AG09319 (cell line): ENCODE measurements around the gene IQCC.
A peak's percentile ranks its signal among the peaks of the same experiment; 100 is the strongest.

Source experiments
- DNase-seq: peaks from one replicate; pipeline ENCODE4 v3.0.0-alpha.2; 2010; ENCODE audit warnings: low read depth; ENCODE audit errors: extremely low read depth
- TF ChIP-seq, protein P1 (sequence below): IDR thresholded peaks from 2 replicates; pipeline ENCODE4 v1.5.1; 2011; ENCODE audit warnings: low read depth, mild to moderate bottlenecking, inconsistent platforms, low read length, moderate library complexity

IQCC gene

DNA sequence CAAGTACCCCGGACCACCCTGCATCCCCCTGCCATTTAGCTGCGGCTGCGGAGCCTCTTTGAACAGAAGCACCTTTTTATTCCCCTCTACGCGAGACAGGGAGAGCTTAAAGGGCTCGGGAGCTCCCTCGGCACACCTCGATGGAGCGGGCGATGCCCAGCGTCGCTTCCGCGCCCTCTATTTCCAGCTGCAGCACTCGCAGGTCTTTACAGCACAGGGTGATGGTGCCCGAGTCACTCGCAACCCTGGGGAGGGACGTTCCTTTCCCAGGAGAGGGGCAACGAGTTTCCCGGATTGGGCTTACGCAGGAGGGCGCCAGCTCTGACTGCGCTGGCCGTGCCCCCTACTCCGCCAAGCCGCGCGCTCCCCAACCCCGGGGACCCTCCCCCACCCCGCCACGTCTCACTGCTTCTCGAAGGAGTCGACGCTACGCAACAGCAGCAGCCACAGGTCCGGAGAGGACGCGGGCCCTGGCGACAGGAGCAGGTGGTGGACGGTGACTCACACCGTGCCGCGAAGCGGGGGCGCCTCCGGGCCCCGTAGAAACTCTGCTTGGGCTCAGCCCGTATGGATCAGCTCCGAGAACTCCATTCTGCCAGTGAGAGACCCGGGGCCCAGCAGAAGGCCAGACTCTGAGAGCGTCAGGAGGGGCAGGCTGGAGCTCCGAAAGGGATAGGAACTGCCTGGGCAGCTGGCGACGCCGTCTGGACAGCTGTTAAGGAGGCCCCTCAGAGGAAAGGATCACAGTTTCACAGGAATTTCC lies 35.7 kb downstream of the IQCC start:
- no peak for DNase-seq
- TF ChIP-seq, protein P1, sequence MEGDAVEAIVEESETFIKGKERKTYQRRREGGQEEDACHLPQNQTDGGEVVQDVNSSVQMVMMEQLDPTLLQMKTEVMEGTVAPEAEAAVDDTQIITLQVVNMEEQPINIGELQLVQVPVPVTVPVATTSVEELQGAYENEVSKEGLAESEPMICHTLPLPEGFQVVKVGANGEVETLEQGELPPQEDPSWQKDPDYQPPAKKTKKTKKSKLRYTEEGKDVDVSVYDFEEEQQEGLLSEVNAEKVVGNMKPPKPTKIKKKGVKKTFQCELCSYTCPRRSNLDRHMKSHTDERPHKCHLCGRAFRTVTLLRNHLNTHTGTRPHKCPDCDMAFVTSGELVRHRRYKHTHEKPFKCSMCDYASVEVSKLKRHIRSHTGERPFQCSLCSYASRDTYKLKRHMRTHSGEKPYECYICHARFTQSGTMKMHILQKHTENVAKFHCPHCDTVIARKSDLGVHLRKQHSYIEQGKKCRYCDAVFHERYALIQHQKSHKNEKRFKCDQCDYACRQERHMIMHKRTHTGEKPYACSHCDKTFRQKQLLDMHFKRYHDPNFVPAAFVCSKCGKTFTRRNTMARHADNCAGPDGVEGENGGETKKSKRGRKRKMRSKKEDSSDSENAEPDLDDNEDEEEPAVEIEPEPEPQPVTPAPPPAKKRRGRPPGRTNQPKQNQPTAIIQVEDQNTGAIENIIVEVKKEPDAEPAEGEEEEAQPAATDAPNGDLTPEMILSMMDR: no peak; the same call in 1 of the 2 replicates

DNA sequence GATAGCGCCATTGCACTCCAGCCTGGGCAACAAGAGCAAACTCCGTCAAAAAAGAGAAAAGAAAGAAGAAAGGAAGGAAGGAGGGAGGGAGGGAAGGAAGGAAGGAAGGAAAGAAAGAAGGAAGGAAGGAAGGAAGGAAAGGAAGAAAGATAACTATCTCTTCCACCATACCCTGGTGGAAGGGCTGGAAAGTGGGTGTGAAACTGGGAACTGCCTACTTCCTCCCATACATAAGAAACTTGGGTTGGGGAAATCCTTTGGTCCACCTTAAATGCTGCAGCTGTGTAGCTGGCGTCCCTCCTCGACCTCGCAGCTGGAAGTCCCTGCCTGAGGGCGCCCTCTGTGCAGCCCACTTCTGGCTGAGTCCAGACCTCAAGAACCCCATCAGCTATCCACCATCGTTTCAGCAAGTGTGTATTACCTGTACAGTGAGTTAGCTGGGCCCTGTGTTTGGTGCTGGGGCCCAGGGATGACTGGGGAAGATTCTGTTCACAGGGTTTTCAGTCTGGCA lies 36.9 kb downstream of the IQCC start:
- TF ChIP-seq, protein P1: no peak; the same call in 1 of the 2 replicates
- no peak for DNase-seq

DNA sequence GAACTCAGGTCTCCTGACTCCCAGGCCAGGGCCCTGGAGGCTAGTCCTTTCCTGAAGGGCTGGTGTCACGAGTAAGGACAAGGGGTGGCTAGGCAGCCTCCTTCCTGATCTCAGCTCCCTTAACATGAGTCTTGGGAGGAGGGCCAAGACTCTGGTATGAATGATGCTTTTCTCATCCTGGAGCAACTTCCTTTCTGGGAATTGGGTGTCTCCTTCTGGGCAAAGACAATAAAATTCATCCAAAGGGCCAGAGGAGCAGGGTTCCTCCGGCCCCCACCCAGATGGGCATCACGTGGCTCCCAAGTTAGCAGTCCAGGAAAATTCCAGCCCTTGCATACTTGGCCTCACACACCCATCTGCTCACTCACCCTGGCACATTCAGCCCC lies 41.4 kb downstream of the IQCC start, which contains the start of gene FAM167B:
Gene FAM167B, plus strand, starts transcription at position 335 of the 386 bp plus-strand sequence. CDS start 200 bp downstream, outside the sequence.
- peak; percentile 66 for DNase-seq
- TF ChIP-seq, protein P1: no peak

DNA sequence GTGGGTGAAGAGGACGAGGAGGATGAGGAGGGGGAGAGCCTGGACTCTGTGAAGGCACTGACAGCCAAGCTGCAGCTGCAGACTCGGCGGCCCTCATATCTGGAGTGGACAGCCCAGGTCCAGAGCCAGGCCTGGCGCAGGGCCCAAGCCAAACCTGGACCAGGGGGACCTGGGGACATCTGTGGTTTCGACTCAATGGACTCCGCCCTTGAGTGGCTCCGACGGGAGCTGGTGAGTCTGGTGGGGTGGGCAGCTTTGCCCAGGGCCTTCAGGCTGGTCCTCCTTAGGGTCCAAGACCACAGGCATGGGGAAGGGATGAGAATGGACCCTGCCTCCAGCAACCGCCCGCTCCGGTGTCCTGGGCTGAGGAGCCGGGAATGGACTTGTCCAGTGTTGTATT lies 42.0 kb downstream of the IQCC start:
- TF ChIP-seq, protein P1: no peak
- no peak for DNase-seq

DNA sequence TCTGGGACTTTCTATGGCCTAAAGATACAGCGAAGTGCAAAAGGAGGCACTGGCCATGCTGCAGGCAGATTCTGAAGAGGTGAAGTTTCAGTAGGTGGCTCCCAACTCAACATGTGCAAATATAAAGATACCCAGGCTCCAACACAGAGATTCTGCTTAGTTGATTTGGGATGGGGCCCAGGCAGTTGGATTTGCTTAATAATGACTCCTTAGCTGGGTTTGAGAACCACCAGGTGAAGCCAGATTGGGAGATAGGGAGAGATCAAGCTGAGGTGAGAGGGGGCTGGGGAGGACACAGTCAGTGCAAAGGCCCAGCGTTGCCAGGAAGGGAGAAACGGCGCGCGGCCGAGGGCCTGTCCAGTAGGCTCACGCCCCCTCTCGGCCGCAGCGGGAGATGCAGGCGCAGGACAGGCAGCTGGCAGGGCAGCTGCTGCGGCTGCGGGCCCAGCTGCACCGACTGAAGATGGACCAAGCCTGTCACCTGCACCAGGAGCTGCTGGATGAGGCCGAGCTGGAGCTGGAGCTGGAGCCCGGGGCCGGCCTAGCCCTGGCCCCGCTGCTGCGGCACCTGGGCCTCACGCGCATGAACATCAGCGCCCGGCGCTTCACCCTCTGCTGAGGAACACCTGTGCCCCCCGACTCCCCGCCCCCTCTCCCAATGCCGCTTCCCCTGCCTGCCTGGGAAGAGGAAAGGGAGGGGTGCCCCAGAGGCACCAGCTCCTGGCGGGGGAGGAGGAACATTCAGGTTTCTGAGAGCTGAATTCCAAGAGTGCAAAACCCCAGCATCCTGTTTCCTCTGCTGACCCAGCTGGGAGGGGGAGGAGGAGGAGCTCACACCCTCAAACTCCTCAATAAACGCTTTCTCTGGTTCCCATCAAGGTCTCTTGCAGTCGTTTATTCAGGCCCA lies 42.8 kb downstream of the IQCC start:
- TF ChIP-seq, protein P1: peak; percentile 72
- no peak for DNase-seq

DNA sequence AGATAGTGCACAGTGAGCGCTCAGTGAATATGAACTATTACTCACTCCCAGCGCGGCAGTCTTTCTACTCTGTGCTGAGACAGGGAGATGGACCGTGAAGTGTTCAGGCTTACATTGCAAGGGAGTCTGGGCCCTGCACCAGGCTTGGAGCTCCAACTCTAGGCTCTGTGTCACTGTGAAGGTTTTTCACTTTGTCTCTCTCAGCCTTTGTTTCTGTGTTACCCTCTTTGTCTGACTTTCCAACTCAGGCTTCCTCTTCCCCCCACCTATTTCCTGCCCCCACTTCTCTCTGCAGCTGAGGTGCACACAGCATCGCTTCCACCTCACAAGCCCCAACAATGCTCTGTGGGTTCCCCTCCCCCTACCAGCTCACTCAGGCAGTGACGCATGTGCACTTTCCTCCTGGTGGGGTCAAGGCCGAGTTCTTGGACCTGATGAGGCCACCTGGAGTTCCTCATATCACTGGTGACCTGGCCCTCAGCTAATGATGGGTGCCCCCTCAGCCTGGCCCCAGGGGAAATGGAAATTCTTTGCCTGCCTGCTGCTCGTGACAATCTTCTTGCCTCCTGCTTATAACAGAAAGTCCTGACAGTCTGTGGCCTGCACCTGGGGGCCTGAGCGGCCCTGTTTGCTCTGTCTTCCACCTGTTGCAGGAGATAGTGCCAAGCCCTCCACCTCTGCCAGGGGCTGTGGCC lies 44.5 kb downstream of the IQCC start:
- TF ChIP-seq, protein P1: no peak
- DNase-seq: no peak
